HG03354 (cell line): Measurements from ENCODE around the gene SCRN1.

Experiments
- ATAC-seq: cut with Tn5 transposase; IDR thresholded peaks from one replicate; pipeline ENCODE4 v1.9.1; 2021; ENCODE audit warnings: mild to moderate bottlenecking; ENCODE audit not compliant: unreplicated experiment, poor library complexity, severe bottlenecking

Gene SCRN1

GRCh38 chr7:29945259-29945809, 44.3 kb downstream of the SCRN1 start:
- ATAC-seq: no peak

- ATAC-seq: no peak
Measured at GRCh38 chr7:29940199-29940598, 49.4 kb downstream of the SCRN1 start.

- ATAC-seq: no peak
Measured at GRCh38 chr7:29937132-29937531, 52.5 kb downstream of the SCRN1 start.

- no peak for ATAC-seq
Measured at GRCh38 chr7:29935111-29935510, 54.5 kb downstream of the SCRN1 start.

GRCh38 chr7:29929018-29929807, 60.4 kb downstream of the SCRN1 start:
- no peak for ATAC-seq

GRCh38 chr7:29926741-29927140, 62.9 kb downstream of the SCRN1 start:
- no peak for ATAC-seq

GRCh38 chr7:29926216-29926615, 63.4 kb downstream of the SCRN1 start:
- ATAC-seq: no peak

GRCh38 chr7:29924684-29925083, 64.9 kb downstream of the SCRN1 start:
- ATAC-seq: no peak

- ATAC-seq: no peak
Measured at GRCh38 chr7:29924006-29924405, 65.6 kb downstream of the SCRN1 start.

GRCh38 chr7:29922921-29923700, 66.5 kb downstream of the SCRN1 start:
- no peak for ATAC-seq

- peak; percentile 95 for ATAC-seq
Measured at GRCh38 chr7:29921404-29922010, 68.1 kb downstream of the SCRN1 start.

GRCh38 chr7:29920491-29920890, 69.1 kb downstream of the SCRN1 start:
- no peak for ATAC-seq

GRCh38 chr7:29919790-29920189, 69.8 kb downstream of the SCRN1 start:
- no peak for ATAC-seq

- ATAC-seq: no peak
Measured at GRCh38 chr7:29918850-29919249, 70.8 kb downstream of the SCRN1 start.

GRCh38 chr7:29917641-29918040, 72.0 kb downstream of the SCRN1 start:
- no peak for ATAC-seq

GRCh38 chr7:29915481-29916215, 74.0 kb downstream of the SCRN1 start:
- no peak for ATAC-seq

- ATAC-seq: no peak
Measured at GRCh38 chr7:29914180-29914579, 75.4 kb downstream of the SCRN1 start.

GRCh38 chr7:29906200-29907022, 83.2 kb downstream of the SCRN1 start:
- ATAC-seq: no peak

GRCh38 chr7:29900745-29901144, 88.9 kb downstream of the SCRN1 start:
- ATAC-seq: no peak
